Measurements from ENCODE around the gene SUMF2.

- no peak for TF ChIP-seq CTCF (IDR thresholded peaks at IDR 0.05; ENCODE audit: low read depth, low read length)
- TF ChIP-seq POLR2A (IDR thresholded peaks at IDR 0.05; ENCODE audit: extremely low read depth, insufficient read length): no peak
- no peak for TF ChIP-seq MAX (IDR thresholded peaks at IDR 0.05; ENCODE audit: low read depth, low read length)
Measured at GRCh38 chr7:56087445-56087844, 23.4 kb downstream of the SUMF2 start.

All from NB4 (cell line).